Femur (tissue), 1 donor: ENCODE data around the gene FPR1.
"Not testable (repeated sequence)": the region's sequence is repeated elsewhere in the genome, so short reads cannot be mapped to it uniquely, and the experiment has no call there.

Source experiments
- DNase-seq: peaks from one replicate; pipeline ENCODE4 v3.0.0-alpha.2; 2017

The FPR1 gene

DNA sequence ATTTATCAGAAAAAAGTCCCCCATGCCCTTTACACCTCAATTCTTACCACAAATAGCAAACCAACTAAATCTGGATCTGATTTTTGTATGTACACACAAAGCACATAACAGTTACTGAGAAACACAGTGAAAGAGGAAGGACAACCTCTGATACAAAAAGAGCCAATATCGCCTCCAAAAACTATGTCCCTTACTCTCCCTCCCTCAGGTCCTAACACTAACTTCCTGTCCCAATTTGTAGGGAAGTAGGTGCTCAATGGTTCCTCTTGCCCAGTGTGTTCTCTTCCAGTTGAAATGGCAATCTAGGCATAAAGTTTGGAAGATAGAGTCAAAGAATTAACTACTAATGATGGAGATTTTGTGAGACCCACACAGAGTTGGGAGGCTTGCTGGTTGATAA, 27.5 kb upstream of the FPR1 start:
- no peak for DNase-seq

- DNase-seq = peak; percentile 69
These were observed 26.1 kb upstream of the FPR1 start for GRCh38 chr19:51777570-51778462.

DNA sequence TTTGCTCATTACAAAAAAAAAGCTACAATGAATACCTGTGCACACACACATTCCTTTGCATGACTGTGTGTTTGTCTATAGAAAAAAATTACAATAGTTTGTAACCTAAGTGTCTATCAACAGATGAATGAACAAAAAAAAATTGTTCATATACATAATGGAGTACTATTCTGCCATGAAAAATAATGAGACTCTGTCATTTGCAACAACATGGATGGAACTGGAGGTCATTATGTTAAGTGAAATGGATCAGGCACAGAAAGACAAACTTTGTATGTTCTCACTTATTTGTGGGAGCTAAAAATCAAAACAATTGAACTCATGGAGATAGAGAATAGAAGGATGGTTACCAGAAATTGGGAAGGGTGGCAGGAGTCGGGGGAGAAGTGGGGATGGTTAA, 24.9 kb upstream of the FPR1 start:
- DNase-seq = not testable (repeated sequence)

- DNase-seq = no peak
These were observed 21.3 kb upstream of the FPR1 start for GRCh38 chr19:51772977-51773376.

DNA sequence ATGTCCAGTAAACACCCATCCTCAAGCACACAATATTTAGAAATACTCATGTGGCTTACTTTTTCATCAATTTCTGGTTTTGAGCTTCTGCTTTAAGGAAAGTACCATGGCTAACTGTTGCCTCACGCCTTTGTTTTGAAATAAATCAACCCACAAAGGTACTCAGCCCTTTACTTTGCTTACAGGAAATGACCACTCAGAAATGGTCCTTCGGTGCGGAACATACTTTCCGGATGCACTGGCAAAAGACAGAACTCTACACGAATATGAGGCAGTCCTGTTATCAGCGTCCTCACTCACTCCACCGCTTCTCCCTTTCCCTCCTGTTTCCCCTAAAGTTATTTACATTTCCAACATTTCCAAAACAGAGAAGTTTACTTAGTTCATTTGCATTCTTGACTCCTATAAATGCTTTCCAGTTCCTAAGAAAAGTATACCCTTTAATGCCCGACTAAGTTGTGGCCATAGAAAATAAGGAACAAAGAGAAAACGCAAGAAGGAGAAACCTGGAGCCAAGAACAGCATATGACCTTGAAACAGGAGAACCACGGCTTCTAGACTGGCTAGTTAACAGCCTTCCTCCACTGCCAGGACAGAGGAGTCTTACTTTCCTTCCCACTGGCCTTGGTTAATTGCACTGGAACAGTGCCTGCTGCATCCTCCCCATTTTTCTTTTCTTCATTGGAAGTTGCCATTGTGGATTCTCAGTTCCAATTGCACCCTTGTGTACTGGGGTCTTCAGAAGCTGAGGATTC, 19.9 kb upstream of the FPR1 start:
- peak; percentile 22 for DNase-seq

DNA sequence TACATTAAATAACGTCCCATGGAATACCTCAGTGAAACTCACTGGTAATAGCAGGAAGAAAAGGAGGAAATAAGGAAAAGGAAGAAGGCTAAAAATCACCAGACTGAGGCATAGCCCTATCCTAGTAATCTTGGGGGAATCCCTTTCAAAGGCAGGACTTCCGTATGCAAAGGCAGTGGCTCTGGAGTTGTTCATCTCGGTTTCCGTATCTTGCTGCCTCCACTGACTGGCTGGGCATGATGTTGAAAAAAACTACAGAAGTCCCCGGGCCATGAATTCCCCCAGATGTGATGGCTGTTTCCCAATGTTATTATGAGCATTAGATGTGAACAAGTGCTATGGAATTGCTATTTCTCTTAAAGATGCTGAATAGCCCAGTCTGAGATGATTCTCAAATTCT, 14.8 kb upstream of the FPR1 start:
- DNase-seq = no peak

DNA sequence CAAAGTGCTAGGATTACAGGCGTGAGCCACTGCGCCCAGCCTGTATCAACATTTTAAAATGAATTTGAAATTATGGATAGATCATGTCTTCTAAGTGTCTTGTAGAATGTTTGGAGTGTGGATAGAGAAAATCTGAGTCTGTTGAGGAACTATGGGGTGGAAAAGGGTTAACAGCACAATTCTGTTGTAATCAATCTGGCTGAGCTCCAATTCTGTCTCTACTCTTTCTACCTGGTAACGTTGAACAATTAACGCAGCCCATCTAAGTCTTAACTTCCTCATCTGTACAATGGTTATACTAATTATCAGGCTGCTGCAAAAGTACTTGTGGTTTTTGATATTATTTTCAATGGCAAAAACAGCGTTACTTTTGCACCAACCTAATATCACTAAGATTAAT, 13.4 kb upstream of the FPR1 start:
- no peak for DNase-seq

- no peak for DNase-seq
These were observed 10.0 kb upstream of the FPR1 start for GRCh38 chr19:51761696-51762095.

DNA sequence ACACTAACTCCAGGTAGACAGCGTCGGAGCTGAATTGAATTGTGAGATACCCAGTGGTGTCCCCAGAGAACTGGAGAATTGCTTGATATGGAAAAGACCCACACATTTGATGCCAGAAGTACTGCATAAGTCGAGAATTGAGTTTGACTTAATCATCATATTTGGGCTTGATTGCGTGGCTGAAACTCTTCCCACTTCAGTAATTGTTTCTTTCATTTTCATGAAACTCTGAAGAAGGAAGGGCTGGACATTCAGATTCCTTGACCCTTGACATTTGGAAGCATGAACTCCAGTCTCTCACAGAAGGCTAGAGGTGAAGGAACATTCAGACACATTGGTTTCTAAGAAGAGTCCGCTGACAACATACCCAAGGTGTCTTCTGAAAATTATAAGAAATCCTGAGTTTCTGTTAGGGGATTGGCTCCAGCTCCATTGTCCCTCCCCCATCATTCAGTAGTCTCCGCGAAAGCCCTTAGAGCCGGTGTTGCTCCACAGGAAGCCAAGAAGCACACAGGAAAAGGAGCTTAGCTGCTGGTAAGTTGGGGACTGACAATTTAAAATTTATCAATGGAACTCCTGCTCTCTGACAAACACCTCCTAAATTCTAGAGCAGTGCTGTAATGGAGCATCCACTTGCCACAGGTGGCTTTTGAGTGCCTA, 9.1 kb upstream of the FPR1 start, which contains the start of gene FPR2:
TSS of gene FPR2 (plus strand) at position 484 of the 660 bp plus-strand sequence. CDS start 7,479 bp downstream, outside the sequence.
- no peak for DNase-seq

GRCh38 chr19:51755571-51755970, 3.9 kb upstream of the FPR1 start:
- no peak for DNase-seq

- no peak for DNase-seq
These were observed 3.1 kb upstream of the FPR1 start for GRCh38 chr19:51754770-51755169.

GRCh38 chr19:51754109-51754508, 2.4 kb upstream of the FPR1 start:
- no peak for DNase-seq

DNA sequence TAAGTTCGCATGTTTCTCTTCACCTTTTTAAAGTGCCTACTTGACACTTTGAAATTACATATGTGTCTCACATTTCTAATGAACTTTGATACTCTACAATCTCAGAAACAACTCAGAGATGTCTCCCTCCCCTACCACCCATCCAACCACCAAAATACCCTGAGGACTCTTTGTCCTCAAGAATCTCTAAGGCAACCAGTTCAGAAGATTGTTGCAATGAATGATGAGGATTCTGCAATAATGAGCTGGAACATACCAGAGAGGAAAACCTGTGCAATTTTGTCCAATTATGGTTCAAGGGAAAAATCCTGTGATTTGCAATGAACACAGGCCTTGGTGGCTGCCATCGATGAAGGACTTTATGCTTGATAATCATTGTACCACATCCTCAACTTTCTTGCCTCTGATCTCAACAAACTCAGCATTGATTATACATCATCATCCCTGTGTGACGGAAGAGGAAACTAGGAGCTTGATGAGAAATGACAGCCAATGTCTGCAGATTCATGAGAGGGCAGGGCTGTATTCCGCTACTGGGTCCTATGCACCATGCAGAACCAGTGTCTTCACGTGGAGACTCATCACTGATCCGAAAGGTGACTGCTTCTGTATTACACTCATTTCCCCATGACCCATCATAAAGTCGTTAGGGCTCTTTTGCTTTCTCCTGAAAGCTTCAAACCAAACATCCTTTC, 1.1 kb downstream of the FPR1 start:
- DNase-seq = no peak

DNA sequence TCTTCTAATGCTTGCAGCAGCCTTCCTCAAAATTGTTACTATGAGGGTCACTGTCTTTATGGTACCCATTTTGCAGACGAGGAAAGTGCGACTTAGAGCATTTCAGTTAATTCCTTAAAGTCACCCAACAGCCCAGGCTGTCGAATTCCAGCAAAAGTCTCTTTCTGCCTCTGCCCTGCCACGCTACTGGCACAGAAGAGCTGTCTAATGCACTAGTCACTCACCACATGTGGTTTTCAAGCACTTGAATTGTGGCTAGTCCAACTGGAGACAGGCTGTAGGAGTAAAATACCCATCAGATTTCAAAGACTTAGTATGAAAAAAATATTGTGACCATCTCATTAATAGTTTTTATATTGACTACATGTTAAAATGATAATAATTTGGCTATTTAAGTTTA, 1.7 kb downstream of the FPR1 start:
- DNase-seq = no peak

GRCh38 chr19:51746731-51747130, 4.9 kb downstream of the FPR1 start:
- DNase-seq = no peak

DNA sequence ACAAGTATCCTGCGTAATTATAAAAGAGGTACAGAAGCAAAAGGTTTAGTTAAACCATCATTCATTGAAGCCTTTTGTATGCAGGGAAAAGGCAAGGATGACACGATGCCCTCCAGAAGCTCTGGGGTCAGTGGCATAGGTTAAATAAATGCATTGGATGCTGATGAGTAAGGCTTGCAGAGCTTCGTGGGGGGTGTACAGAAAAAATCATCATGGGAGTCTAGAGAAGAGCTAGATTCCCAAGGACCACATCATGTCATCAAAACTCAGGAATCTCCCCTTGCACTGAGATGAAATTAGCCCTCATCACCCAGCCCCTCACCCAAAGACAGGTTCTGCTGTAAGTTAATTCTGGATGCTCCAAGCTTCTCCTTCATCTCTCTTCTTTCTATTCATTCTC, 8.3 kb downstream of the FPR1 start:
- no peak for DNase-seq

DNA sequence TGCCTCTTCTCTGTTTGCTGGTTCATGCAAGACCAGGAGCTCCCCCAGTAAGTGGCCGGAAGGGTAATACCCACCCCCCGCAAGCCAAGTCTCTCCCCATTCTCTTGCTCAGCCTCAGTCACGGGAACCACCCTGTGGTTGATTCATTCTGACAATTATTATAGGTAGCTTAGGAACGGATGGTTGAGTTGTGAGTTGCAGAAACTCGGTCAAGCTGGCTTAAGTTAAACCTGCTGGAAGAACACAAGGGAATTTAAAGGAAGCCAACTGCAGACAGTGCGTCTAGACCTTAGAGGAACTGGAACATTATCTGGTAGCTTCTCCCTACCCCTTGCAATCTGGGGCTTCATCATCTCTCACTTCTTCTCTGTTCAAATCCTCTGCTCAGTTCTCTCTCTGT, 8.9 kb downstream of the FPR1 start:
- no peak for DNase-seq

- DNase-seq = no peak
These were observed 11.3 kb downstream of the FPR1 start for GRCh38 chr19:51740356-51740755.

- DNase-seq = no peak
These were observed 12.0 kb downstream of the FPR1 start for GRCh38 chr19:51739466-51740213.

GRCh38 chr19:51738523-51738922, 13.2 kb downstream of the FPR1 start:
- DNase-seq = not testable (repeated sequence)

- no peak for DNase-seq
These were observed 13.8 kb downstream of the FPR1 start for GRCh38 chr19:51737924-51738323.

DNA sequence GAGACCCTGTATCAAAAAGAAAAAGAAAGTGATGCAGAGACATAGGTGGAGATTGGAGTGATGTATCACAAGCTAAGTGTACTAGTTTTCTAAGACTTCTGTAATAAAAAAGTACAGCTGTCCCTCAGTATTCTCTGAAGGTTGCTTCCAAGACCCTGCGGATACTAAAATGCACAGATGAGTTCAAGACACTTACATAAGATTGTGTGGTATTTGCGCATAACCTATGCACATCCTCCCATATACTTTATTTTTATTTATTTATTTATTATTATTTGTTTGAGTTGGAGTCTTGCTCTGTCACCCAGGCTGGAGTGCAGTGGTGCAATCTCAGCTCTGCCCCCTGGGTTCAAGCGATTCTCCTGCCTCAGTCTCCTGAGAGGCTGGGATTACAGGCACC, 14.3 kb downstream of the FPR1 start:
- DNase-seq = no peak
